Common myeloid progenitor, CD34-positive (primary cell): ENCODE data around the gene MYRFL.
A peak's percentile ranks its signal among the peaks of the same experiment; 100 is the strongest.

Experiments
- CTCF ChIA-PET: fragments of 350-600 bp; sonication (Branson Sonifier 250); formaldehyde crosslinking; loops from one replicate; lab custom pipeline; 2021; ENCODE audit warnings: antibody characterized with exemption; lab: Charles Lee
- POLR2A ChIA-PET: fragments of 350-600 bp; sonication (Branson Sonifier 250); formaldehyde crosslinking; loops from one replicate; lab custom pipeline; 2021; ENCODE audit warnings: antibody characterized with exemption; lab: Charles Lee
- DNase-seq, 3 donors: peaks; one replicate each; pipeline versions ENCODE4 v3.0.0 to v3.0.0-alpha.2; 2013
- H3K27ac ChIP-seq, 2 experiments: 1 replicate in 1 of 2; 2 replicates in 1 of 2; pipeline ENCODE4 v1.7.0; 2013; ENCODE audit warnings: inconsistent platforms in 2 of 2, low read length in 2 of 2, mild to moderate bottlenecking in 2 of 2, low read depth in 1 of 2, moderate library complexity in 1 of 2; ENCODE audit not compliant: severe bottlenecking in 2 of 2, insufficient read depth in 1 of 2, poor library complexity in 1 of 2
- H3K27me3 ChIP-seq, 5 experiments: replicated peaks in 2 of 5; 1 replicate in 3 of 5; 2 replicates in 2 of 5; pipeline versions ENCODE4 v1.6.1 to v1.7.0; 2013; ENCODE audit warnings: low read length in 4 of 5, mild to moderate bottlenecking in 2 of 5, moderate library complexity in 2 of 5, inconsistent platforms in 1 of 5; ENCODE audit not compliant: insufficient read depth in 5 of 5, control insufficient read depth in 4 of 5
- H3K36me3 ChIP-seq, 4 experiments: 1 replicate in 2 of 4; 2 replicates in 2 of 4; pipeline versions ENCODE4 v1.6.1 to v1.7.0; 2013; ENCODE audit warnings: low read length in 3 of 4, control low read depth in 1 of 4, mild to moderate bottlenecking in 1 of 4; ENCODE audit not compliant: control insufficient read depth in 4 of 4, insufficient read depth in 4 of 4
- H3K4me1 ChIP-seq, 4 experiments: 1 replicate in 3 of 4; 2 replicates in 1 of 4; pipeline versions ENCODE4 v1.6.1 to v1.7.1; 2013; ENCODE audit warnings: low read length in 3 of 4, mild to moderate bottlenecking in 3 of 4, control low read depth in 1 of 4, inconsistent platforms in 1 of 4, moderate library complexity in 1 of 4; ENCODE audit not compliant: control insufficient read depth in 4 of 4, insufficient read depth in 4 of 4; ENCODE audit errors: control extremely low read depth in 1 of 4
- H3K4me3 ChIP-seq, 7 experiments: 1 replicate in 4 of 7; 2 replicates in 3 of 7; pipeline versions ENCODE4 v1.5.1 to v1.7.0; 2013; ENCODE audit warnings: mild to moderate bottlenecking in 7 of 7, low read length in 6 of 7, moderate library complexity in 6 of 7, inconsistent platforms in 2 of 7, low read depth in 2 of 7, control low read depth in 1 of 7; ENCODE audit not compliant: insufficient read depth in 4 of 7, control insufficient read depth in 1 of 7; ENCODE audit errors: extremely low read depth in 1 of 7
- H3K9me3 ChIP-seq, 5 experiments: 1 replicate in 4 of 5; 2 replicates in 1 of 5; pipeline versions ENCODE4 v1.6.1 to v1.7.1; 2013; ENCODE audit warnings: low read length in 4 of 5, mild to moderate bottlenecking in 2 of 5, inconsistent platforms in 1 of 5, low read depth in 1 of 5, moderate library complexity in 1 of 5; ENCODE audit not compliant: control insufficient read depth in 4 of 5, insufficient read depth in 2 of 5; ENCODE audit errors: control extremely low read depth in 1 of 5
- WGBS: methylation state at CpG from one replicate; pipeline ENCODE4 v1.1.5; 2013; ENCODE audit not compliant: insufficient coverage; 5-methylcytosine and 5-hydroxymethylcytosine counted together

Gene MYRFL

GRCh38 chr12:69932676-69933552, 107.9 kb downstream of the MYRFL start:
- WGBS = 94% methylated on average over 4 of the region's 6 CpGs
- peaks cover 0 to 3% (median 0%) of the 10 kb centered on the region in 5 experiments for H3K9me3 ChIP-seq
- no peak overlapping the region for H3K4me3 ChIP-seq
- ChIA-PET POLR2A (no interaction called here), CTCF (no interaction called here)
- no peak for DNase-seq
- no peak overlapping the region for H3K27ac ChIP-seq
- H3K27me3 ChIP-seq = no peaks in the 10 kb centered on the region
- no peaks in the 10 kb centered on the region for H3K36me3 ChIP-seq
- H3K4me1 ChIP-seq = peaks cover under 1 to 10% (median 4%) of the 10 kb centered on the region in 4 experiments

- no peak for DNase-seq
- Histone ChIP-seq H3K36me3 (no peaks in the 10 kb centered on the region), H3K27ac (no peak overlapping the region), H3K27me3 (no peaks in the 10 kb centered on the region), H3K4me3 (no peak overlapping the region), H3K4me1 (peaks cover 0 to 5% (median 0%) of the 10 kb centered on the region in 4 experiments), H3K9me3 (peaks cover 0 to 3% (median 0%) of the 10 kb centered on the region in 5 experiments)
- 100% methylated on average over 4 of the region's 4 CpGs for WGBS
- ChIA-PET CTCF (interaction anchor here (1.6 kb wide), 1 partner anchor 34 kb away, joined by 5 read pairs; no protein-coding TSS in a partner anchor), POLR2A (no interaction called here)
Observed at GRCh38 chr12:69934011-69934410, 109.0 kb downstream of the MYRFL start.

- CTCF ChIA-PET = interaction anchor here (1.6 kb wide), 1 partner anchor 35 kb away, joined by 5 read pairs; no protein-coding TSS in a partner anchor
- 94% methylated on average over 5 of the region's 5 CpGs for WGBS
- peaks cover 0 to 3% (median 0%) of the 10 kb centered on the region in 5 experiments for H3K9me3 ChIP-seq
- no peak overlapping the region for H3K4me3 ChIP-seq
- H3K27me3 ChIP-seq = no peaks in the 10 kb centered on the region
- H3K27ac ChIP-seq = no peak overlapping the region
- POLR2A ChIA-PET = no interaction called here
- DNase-seq = no peak
- no peaks in the 10 kb centered on the region for H3K36me3 ChIP-seq
- H3K4me1 ChIP-seq = no peaks in the 10 kb centered on the region
Observed at GRCh38 chr12:69935651-69936100, 110.6 kb downstream of the MYRFL start.

GRCh38 chr12:69936214-69936731, 111.2 kb downstream of the MYRFL start:
- no peak overlapping the region for H3K4me3 ChIP-seq
- peaks cover 0 to 3% (median 0%) of the 10 kb centered on the region in 5 experiments for H3K9me3 ChIP-seq
- ChIA-PET CTCF (no interaction called here), POLR2A (no interaction called here)
- no peak for DNase-seq
- H3K4me1 ChIP-seq = no peaks in the 10 kb centered on the region
- 96% methylated on average over 4 of the region's 5 CpGs for WGBS
- no peaks in the 10 kb centered on the region for H3K36me3 ChIP-seq
- H3K27ac ChIP-seq = no peak overlapping the region
- H3K27me3 ChIP-seq = no peaks in the 10 kb centered on the region

- H3K36me3 ChIP-seq = no peaks in the 10 kb centered on the region
- H3K9me3 ChIP-seq = peaks cover 0 to 3% (median 0%) of the 10 kb centered on the region in 5 experiments
- H3K4me3 ChIP-seq = no peak overlapping the region
- ChIA-PET CTCF (no interaction called here), POLR2A (no interaction called here)
- no peak overlapping the region for H3K27ac ChIP-seq
- DNase-seq = no peak
- WGBS = 100% methylated on average over 2 of the region's 2 CpGs
- H3K4me1 ChIP-seq = no peaks in the 10 kb centered on the region
- H3K27me3 ChIP-seq = no peaks in the 10 kb centered on the region
Observed at GRCh38 chr12:69936766-69937165, 111.7 kb downstream of the MYRFL start.

- Histone ChIP-seq H3K27ac (no peak overlapping the region), H3K36me3 (no peaks in the 10 kb centered on the region), H3K4me1 (no peaks in the 10 kb centered on the region), H3K27me3 (peaks cover 0 to 2% (median 0%) of the 10 kb centered on the region in 5 experiments), H3K4me3 (no peak overlapping the region), H3K9me3 (peaks cover 0 to 4% (median 2%) of the 10 kb centered on the region in 5 experiments)
- DNase-seq = no peak
- POLR2A ChIA-PET = no interaction called here
- CTCF ChIA-PET = no interaction called here
Observed at GRCh38 chr12:69947123-69947522, 122.1 kb downstream of the MYRFL start.

GRCh38 chr12:69947897-69948296, 122.9 kb downstream of the MYRFL start:
- Histone ChIP-seq H3K9me3 (peaks cover 0 to 4% (median 2%) of the 10 kb centered on the region in 5 experiments), H3K4me3 (no peak overlapping the region), H3K4me1 (no peaks in the 10 kb centered on the region), H3K27ac (no peak overlapping the region), H3K36me3 (no peaks in the 10 kb centered on the region), H3K27me3 (peaks cover 0 to 2% (median 0%) of the 10 kb centered on the region in 5 experiments)
- POLR2A ChIA-PET = no interaction called here
- CTCF ChIA-PET = no interaction called here
- peak in 2 of 3 donors; percentile 7 to 18 for DNase-seq
- no CpG with 5 or more reads among the region's 1 CpG for WGBS
